Right kidney (tissue), 9 donors: ENCODE results near the gene ABHD10.
A peak's percentile ranks its signal among the peaks of the same experiment; 100 is the strongest.

Source experiments
- DNase-seq: peaks from one replicate; pipeline ENCODE4 v3.0.0-alpha.2; 2016
- long read RNA-seq, 8 donors: transcript quantifications; one replicate each; lab custom pipeline, GENCODE V29; 2026

The ABHD10 gene
- long read RNA-seq, donor 1, transcript ABHD10-201 (5 exons, 2,590 nt): major isoform, 16 of 21 reads
- long read RNA-seq, donor 1, partial matches to known transcripts: 0 of 21 reads
- long read RNA-seq, donor 1, other reads (novel, unspliced or antisense): 0 of 21 reads
- long read RNA-seq, donor 2, transcript ABHD10-201 (5 exons, 2,590 nt): major isoform, 9 of 12 reads
- long read RNA-seq, donor 2, partial matches to known transcripts: 0 of 12 reads
- long read RNA-seq, donor 2, other reads (novel, unspliced or antisense): 0 of 12 reads
- long read RNA-seq, donor 3, transcript ABHD10-201 (5 exons, 2,590 nt): major isoform, 6 of 7 reads
- long read RNA-seq, donor 3, partial matches to known transcripts: 0 of 7 reads
- long read RNA-seq, donor 3, other reads (novel, unspliced or antisense): 0 of 7 reads
- long read RNA-seq, donor 4, transcript ABHD10-201 (5 exons, 2,590 nt): major isoform, 13 of 16 reads
- long read RNA-seq, donor 4, partial matches to known transcripts: 0 of 16 reads
- long read RNA-seq, donor 4, other reads (novel, unspliced or antisense): 0 of 16 reads
- long read RNA-seq, donor 5, transcript ABHD10-201 (5 exons, 2,590 nt): major isoform, 16 of 54 reads
- long read RNA-seq, donor 5, partial matches to known transcripts: 35 of 54 reads
- long read RNA-seq, donor 5, other reads (novel, unspliced or antisense): 0 of 54 reads
- long read RNA-seq, donor 6, transcript ABHD10-201 (5 exons, 2,590 nt): major isoform, 13 of 13 reads
- long read RNA-seq, donor 6, partial matches to known transcripts: 0 of 13 reads
- long read RNA-seq, donor 6, other reads (novel, unspliced or antisense): 0 of 13 reads
- long read RNA-seq, donor 7, transcript ABHD10-201 (5 exons, 2,590 nt): major isoform, 15 of 17 reads
- long read RNA-seq, donor 7, partial matches to known transcripts: 0 of 17 reads
- long read RNA-seq, donor 7, other reads (novel, unspliced or antisense): 0 of 17 reads
- long read RNA-seq, donor 8, transcript ABHD10-201 (5 exons, 2,590 nt): major isoform, 12 of 15 reads
- long read RNA-seq, donor 8, partial matches to known transcripts: 0 of 15 reads
- long read RNA-seq, donor 8, other reads (novel, unspliced or antisense): 0 of 15 reads

- peak; percentile 95 for DNase-seq
These were observed at the start of gene ABHD10 for GRCh38 chr3:111978583-111979433. Gene ABHD10 (plus strand): TSS chr3:111979026. CDS start chr3:111979062, 36 bp downstream.

DNA sequence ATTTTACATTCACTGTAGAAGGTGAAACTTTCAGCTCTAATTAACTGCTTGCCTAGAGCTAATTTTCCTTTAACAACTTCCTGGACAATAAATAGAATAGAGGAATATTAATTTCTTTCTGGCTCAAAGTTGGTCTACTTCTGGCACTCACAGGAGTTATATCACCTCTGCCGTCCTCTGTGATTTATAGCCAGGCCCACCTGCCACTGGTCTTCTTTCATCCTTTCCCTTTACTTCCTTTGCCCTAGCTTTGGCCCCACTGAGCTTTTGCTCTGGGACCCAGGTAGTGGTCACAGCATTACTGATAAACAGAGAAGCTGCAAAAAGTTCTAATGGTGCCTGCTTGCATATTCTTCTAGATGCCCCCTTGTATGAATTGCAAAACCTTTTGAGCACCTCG lies 49.3 kb upstream of the ABHD10 start:
- DNase-seq: no peak

GRCh38 chr3:111932946-111933345 lies 45.9 kb upstream of the ABHD10 start:
- DNase-seq: no peak

DNA sequence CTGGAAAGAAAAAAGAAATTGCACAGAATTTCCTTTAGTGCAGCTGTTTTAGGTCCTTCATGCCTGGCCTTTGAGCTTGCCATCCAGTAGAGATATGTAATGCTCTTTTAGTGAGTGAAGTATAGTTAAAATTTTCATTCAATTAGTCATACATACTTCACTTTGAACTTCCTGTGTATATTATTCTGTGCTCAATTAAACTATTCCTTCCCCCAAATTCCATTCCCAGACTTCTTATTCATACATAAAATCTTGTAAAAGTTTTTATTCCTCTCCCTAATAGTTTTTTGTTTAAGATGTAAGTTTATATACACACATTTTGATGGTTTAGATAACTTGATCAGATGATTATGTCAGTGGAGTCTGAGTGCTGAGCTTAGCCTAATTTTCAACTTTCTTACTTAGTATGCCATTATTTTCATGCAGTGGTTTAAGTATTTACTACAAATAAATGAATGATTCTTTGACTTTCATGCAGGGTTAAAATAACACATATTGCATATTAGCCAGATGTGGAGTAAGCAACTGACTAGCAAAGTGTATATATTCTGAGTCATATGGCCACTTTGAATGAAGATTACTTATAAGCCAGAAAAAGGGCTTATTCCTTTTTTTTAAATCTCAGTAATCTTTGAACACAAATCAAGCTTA lies 42.5 kb upstream of the ABHD10 start:
- no peak for DNase-seq

DNA sequence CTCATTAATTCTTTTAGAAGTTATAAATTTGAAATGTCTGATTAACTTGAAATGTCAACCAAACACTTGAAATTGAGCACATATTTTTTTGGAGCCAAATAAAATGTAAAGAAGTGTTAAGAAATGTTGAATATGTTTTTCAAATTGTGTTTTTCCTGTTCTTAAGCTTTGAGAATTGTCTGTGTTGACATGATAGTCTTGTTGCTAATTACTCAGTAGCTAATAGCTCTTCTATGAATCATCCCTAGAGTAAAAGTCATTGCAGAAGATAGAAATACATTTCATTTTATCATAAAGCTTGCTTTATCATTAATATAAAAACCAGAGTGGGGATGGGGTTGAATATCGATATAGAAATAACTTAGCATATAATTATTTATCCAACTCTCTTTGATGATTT lies 41.9 kb upstream of the ABHD10 start:
- no peak for DNase-seq

DNA sequence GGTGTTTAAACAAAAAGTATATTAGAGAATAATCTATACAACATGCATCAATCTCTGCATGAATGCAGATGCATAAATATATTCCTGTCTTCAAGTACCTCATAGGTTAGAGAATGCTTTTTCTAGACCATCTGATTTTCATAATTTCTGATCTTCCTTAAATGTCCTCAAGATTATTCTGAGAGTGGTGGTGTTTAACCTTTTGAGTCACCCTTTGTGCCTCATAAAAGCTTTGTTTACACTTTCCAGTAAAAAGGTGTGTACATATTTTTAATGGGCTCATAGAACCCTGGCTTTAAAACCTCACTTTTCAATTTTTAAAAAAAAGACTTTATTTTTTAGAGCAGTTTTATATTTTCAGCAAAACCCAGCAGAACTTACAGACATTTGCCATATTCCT lies 41.0 kb upstream of the ABHD10 start:
- no peak for DNase-seq

DNA sequence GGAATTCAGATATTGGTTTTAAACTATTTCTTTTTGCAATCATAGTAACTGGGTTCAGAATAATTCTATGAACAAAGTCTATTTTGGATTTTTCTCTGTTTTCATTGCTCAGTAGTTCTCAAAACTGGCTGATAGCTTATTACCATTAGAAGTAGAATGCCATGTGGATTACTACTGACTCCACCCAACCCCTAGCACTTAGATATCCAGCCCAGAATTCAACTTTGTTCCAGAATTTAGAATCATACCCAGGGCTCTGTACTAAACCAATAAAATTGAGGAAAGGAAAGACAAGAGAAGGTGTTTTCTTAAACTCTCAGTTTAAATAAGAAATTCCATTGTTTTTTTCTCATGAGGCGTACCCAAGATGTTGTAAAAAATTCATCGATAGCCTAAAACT lies 39.0 kb upstream of the ABHD10 start:
- no peak for DNase-seq

GRCh38 chr3:111943533-111943932 lies 35.3 kb upstream of the ABHD10 start:
- no peak for DNase-seq

DNA sequence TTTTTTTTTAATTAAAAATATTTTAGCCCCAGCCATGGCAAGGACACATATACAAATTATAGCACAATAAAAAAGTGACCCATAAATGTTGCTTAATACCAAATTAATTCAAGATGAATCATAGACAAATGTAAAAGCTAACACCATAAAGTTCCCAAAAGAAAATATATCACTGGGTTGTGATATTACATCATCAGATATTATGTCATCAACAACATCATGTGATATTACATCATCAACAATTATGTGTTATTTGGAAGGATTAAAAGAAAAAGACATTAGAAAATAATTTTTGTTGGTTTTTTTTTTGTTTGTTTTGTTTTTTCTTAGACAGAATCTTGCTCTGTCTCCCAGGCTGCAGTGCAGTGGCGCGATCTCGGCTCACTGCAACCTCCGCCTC lies 34.5 kb upstream of the ABHD10 start:
- no peak for DNase-seq

GRCh38 chr3:111947231-111947630 lies 31.6 kb upstream of the ABHD10 start:
- DNase-seq: no peak

DNA sequence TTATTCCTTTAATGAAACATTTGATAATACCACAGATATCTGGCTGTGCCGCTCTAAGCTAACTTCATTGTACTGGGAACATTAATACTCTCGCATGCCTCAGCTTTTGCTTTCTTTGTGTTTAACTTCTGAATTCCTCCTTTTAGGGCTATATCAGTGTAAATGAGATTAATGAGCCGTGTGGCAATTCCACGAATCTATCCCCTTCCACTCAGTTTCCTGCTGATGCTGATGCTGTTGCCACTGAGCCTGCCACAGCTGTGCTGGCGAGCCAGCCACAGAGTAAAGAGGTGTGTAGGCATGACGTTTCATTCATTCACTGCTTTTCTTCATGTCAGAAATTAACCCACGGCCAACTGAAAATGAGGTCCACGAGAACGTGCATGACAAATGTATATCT lies 30.0 kb upstream of the ABHD10 start:
- no peak for DNase-seq

DNA sequence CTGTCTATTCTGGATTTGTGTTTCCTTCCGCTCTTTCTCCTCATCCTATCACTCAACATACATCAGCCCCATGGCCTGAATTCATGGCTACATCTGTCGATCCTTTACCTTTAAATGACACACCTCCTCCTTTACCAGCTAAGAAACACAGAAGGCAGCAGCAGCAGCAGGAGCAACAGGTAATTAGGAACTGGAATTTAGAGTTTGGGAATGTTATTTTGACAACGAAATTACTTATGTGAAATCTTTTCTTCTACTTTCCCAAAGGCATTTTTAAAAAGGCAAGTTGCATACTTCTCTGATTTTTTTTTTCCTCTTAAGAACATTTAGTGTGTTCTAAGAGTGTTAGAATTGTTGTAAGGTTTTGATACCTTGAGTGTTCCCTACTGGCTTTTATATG lies 29.1 kb upstream of the ABHD10 start:
- no peak for DNase-seq

- no peak for DNase-seq
These were observed 27.8 kb upstream of the ABHD10 start for GRCh38 chr3:111951032-111951431.

DNA sequence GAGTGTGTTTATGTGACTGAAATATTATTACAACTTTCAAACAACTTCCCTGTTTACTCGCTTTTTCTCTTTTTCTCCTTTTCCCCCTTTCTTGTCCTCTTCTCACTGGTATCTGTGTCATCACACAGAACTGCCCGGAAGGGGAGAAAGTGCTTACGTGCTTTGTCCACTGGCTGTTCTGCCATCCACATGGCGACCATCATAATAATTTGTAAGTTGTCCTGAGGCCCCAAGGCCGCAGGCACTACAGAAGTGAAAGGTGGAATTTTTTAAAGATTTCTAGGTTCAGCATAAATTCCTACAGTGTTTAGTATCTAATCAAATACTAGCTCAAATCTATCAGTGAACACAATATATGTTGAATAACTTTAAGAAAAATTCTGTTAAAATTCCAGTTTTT lies 26.7 kb upstream of the ABHD10 start:
- no peak for DNase-seq

DNA sequence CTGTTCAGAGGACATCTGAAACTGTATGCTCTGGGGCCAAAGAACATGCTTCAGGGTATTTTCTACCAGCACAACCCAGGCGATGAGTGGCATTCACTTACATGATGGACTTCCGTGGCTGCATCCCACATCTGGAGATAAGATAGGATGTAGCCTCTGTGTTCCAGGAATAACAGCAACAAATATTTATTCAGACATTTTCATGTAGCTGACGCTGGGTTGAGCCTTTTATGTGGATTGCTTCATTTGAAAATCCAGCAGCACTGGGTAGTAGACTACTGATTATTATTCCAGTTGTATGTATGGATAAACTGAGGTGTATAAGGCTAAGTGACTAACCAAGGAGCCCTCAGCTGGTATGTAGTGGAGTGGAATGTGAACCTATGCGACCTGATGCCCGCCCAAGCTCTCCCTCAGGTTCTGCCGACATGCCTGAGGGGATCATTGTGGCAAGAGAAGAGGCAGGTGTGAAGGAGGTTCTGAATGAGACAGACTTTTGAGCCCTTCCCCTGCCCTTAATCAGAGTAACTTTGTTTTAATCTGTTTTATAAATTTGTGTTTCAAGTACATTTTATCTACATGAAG lies 25.9 kb upstream of the ABHD10 start:
- DNase-seq: no peak

DNA sequence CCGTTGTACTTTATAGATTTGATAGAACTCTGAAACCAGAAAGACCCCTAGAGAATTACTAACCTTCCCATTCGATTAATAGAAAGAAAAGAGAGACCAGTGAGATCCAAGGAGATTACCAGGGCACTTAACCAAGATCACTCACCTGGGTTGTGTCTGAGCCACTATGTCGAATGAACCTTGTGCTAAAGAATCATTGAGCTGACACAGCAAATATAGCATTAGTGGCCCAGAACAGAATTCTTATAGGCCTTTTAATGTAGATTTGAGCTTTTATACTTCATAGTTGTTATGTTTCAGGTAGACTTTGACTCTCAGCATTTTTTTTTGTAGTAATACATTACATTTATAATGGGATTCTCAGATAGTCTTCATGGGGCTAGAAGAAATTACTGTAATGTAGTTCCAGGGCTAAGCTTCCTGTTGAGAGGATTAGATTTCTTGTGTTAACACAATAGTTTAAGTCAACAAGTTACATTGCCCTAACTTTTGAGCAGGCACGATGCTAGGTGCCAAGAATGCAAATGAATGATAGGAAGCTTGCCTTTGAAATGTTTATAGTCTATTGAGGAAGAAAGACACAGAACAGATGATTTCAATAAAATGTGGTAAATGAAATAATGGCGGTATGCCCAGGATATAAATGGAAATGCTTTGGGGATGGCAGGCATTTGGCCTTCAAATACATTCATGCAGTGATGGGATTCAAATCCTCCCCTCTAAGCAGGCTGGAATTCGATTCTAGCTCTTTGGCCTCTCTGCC lies 24.4 kb upstream of the ABHD10 start:
- DNase-seq: no peak

GRCh38 chr3:111955876-111956275 lies 22.9 kb upstream of the ABHD10 start:
- DNase-seq: no peak

- DNase-seq: no peak
These were observed 22.4 kb upstream of the ABHD10 start for GRCh38 chr3:111956449-111956848.

DNA sequence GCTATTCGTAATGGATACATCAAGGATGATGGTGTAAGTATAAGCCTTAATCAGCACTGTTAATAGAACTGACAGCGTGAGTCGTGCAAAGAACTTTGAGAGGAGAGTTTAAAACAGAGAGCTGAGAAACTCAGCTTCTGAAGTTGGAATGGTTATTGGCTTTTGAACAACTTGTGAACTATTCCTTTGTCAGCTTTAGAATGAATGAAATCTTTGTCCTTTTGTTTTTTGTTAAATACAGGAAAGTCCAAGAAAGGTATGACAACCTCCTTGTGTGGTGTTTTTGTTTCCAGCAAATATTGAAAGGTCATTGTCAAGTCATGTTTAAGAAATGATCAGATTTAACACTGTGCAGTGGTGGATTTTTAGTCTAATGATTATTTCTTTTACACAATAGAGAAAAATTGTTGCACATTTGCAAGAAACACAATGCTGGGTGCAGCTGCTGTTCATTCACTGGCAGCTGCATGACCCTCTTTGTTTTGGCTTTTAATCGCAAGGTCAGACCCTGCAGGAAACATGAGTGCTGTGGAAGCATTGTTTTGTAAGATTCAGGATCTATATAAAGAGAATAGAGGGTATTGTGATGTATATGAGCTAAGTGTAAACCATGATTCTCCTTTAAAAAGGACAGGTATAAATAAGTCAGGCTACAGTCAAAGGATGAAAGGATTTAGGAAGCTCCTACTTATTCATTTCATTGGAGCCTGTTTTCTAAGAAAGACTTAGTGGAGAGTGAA lies 21.7 kb upstream of the ABHD10 start:
- DNase-seq: no peak
